SH-SY5Y (cell line): ENCODE results near the gene HAPSTR1.

ENCODE experiments used
- GATA2 ChIP-seq: IDR thresholded peaks from 2 replicates; pipeline ENCODE4 v1.6.1; 2011; ENCODE audit warnings: mild to moderate bottlenecking, low read depth, low read length
- GATA3 ChIP-seq: IDR thresholded peaks from 2 replicates; pipeline ENCODE4 v1.6.1; 2011; ENCODE audit warnings: low read depth, mild to moderate bottlenecking, low read length, moderate library complexity

DNA sequence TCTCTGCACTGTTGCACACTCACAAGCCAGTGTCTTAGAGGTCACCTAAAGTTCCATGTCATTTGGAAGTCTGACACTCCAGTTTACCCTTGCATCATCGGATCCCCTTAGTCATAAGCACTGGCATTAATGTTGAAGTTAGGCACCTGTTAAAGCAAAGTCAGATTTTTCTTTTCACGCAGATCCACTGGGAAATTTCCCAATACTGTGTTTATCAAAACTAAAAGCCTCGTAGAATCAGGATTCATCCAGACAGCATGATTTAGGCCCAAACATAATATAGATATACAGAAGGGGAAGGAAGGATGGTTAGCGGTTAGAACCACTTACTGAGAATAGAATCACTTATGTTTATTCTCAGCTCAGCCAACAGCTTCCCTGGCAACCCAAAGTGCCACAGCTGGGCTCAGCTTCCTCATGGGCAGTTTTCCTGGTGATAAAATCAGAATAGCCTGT, 30.1 kb upstream of the HAPSTR1 start:
- TF ChIP-seq GATA2 (no peak; the same call in 1 of the 2 replicates), GATA3 (no peak)
